GM12892 (cell line): Measurements from ENCODE around the gene SCUBE3.

ENCODE experiments used
- DNase-seq: peaks from one replicate; pipeline ENCODE4 v3.0.0; 2011; ENCODE audit not compliant: insufficient read length
- FAIRE-seq: peaks from 2 replicates; lab custom pipeline; 2011; peaks lifted over from hg19 to GRCh38; lab: Jason Lieb, UNC
- POLR2A ChIP-seq: IDR thresholded peaks from 2 replicates; pipeline ENCODE4 v1.6.1; 2011; ENCODE audit warnings: low read depth, low read length, control low read depth
- POLR2AphosphoS5 ChIP-seq: IDR thresholded peaks from 2 replicates; pipeline ENCODE4 v1.6.1; 2011; ENCODE audit warnings: low read depth, low read length, control low read depth
- TAF1 ChIP-seq: IDR thresholded peaks from 2 replicates; pipeline ENCODE4 v1.6.1; 2011; ENCODE audit warnings: low read depth, mild to moderate bottlenecking, control low read depth, low read length, borderline replicate concordance

SCUBE3 gene

DNA sequence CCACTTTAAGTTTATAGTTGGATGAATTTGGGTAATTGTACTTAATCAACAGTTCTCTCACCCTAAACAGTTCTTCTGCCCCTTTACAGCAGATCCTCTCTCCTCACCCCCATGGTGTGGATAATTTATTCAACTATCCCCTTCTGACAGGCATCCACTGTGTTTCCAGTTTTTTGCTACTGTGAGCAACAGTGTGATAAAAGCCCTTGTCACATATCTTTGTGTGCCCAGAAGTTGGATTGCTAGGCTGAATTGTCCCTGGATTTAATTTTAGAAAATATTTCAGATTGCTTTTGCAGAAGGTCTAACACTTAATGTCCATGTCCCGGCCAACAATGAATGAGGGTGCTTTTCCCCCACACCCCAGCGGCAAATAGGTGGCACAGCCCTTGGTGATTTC, 30.5 kb upstream of the SCUBE3 start:
- FAIRE-seq (no peak), DNase-seq (no peak)
- TF ChIP-seq TAF1, result no peak
- no peak for TF ChIP-seq POLR2AphosphoS5
- TF ChIP-seq POLR2A, result no peak

DNA sequence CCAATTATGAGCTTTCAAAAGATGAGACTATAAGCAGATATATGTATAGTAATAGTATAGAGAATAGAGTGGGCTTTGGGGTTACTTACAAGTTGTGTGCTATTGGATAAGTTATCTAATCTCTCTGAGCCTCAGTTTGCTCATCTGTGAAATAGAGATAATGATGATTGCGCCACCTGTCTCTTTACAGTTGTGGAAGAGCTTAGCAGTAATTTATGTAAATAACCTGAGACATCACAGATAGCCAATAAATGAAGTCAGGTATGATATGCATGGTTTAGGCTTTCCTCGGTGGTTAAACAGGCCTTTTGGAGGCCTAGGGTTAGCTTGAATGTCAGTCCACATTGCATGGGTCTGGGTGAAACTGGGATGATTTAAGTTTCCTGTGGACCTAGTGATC, 29.8 kb upstream of the SCUBE3 start:
- TF ChIP-seq POLR2A (no peak), POLR2AphosphoS5 (no peak), TAF1 (no peak)
- FAIRE-seq (no peak), DNase-seq (no peak)

DNA sequence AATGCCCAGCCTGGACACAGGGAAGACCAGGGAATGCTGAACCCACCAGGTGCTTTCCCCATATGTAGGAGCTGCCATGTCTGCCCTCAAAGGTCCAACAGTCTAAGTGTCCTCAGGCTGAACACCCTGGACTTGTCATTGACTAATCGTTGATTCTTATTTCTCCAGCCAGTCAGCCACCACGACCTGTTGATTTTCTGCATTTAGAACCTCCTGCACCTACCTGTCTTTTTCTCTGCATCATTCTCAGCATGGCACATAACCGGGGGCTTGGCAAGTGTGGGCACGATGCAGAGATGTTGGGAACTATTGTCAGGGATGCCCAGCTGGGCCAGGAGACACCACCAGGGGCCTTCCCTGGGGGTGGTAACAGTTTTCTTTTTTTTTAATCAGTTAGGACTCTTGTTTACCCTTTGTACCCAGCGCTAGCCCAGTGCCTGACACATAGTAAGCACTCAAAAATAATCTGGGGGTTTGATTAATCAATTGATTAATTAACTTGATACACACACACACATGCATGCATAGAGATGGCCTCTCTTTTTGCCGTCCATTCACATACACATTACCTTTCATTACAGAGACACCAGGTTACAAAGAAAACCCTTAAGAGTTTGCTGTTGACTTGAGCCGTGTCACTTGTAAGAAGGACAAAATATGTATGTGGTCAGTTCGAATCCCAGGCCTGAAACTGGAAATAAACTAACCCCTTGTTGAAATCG, 29.0 kb upstream of the SCUBE3 start:
- TF ChIP-seq TAF1 (no peak), POLR2AphosphoS5 (no peak), POLR2A (no peak)
- no peak for FAIRE-seq
- DNase-seq, result no peak

DNA sequence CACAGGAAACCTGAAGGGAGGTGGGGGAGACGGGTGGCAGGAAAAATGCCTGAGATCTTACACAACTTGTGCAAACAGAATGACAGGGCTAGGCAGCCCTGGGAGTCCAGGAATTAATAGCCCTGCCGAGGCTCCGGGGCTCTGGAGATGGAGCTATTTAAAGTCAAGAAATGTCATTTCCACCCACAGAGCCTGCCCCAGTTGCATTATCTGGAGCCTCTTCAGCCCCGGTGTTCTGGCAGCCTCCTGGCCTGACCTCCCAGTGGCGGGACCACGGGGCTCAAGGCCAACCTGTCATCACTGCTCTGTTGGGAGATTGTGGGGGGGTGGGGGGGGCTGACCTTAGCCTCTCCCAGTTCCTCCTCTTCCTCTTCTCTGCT, 28.5 kb upstream of the SCUBE3 start:
- no peak for TF ChIP-seq POLR2AphosphoS5
- DNase-seq, result no peak
- no peak for FAIRE-seq

DNA sequence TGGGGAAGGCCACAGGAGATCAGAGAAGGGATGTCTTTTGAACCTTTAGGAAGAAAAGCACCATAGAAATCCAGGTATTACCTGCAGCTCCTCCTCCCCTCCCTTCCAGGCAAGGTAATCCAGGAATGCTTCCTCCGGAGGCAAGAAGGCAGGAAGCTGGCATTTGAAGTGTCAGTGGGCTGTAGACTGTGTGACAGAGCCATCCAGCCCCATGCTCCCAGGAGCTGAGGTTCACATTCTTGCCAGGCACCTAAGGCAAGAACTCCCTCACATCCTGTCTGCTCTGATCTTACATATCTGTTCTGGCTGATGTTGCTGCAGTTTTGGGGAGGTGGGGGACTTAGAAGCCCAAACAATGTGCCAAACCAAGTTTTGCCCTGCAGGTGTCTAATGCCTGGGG, 27.8 kb upstream of the SCUBE3 start:
- DNase-seq, result no peak
- FAIRE-seq, result no peak
- TF ChIP-seq POLR2AphosphoS5 (no peak), TAF1 (no peak), POLR2A (no peak)

DNA sequence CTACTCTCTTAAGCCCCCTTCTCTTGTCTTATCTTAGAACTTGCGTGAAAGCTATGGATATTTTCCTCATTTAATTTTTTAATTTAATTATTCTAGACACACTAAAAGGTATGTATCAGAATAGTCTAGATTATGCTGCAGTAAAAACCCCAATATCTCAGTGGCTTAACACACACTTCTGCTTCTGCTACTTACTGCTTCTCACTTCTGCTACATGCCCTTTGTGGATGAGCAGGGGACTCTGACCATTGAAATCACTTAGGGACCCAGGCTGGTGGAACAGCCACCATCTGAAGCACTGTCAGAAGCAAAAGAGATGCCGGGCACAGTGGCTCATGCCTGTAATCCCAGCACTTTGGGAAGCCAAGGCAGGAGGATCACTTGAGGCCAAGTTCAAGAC, 27.2 kb upstream of the SCUBE3 start:
- no peak for DNase-seq
- no peak for FAIRE-seq
- TF ChIP-seq TAF1, result no peak
- TF ChIP-seq POLR2A, result no peak
- TF ChIP-seq POLR2AphosphoS5, result no peak

DNA sequence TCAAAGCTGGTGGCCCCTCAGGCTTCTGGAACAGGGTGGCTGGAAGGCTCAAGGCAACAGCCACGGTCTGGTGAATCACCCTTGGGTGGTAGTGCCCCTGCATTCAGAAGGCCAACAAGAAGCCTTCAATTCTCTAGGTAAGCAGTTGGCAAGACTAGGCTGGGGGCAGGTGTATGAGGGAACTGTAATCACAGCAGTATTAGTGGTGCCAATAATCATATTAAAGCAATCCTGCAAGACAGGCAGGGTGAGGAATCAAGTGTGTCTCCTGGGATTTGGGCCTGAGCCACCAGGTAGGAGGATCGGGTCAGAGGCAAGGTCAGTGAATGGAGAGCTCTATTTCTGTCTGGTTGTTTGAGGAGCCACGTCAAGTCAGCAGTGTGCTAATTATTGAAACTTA, 24.9 kb upstream of the SCUBE3 start:
- DNase-seq (no peak), FAIRE-seq (no peak)
- TF ChIP-seq POLR2AphosphoS5 (no peak), POLR2A (no peak), TAF1 (no peak)

DNA sequence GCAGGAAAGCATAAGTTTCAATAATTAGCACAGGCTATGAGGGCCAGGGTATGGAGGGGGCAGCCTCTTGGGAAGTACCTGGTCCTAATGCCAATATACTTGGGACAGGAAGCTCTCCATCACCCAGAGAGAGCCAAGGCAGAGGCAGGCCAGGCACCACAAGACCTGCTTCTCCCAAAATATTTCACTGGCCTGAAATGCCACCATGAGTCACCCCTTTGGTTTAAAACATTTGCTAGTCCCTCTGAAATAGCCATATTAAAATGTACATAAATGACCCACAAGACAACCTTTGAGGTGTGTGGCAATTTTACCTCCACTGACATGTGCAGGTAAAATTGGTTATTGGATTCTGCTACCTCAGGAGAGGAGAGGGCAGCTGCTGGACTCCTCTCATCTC, 23.4 kb upstream of the SCUBE3 start:
- FAIRE-seq (no peak), DNase-seq (no peak)
- TF ChIP-seq TAF1 (no peak), POLR2A (no peak), POLR2AphosphoS5 (no peak)

DNA sequence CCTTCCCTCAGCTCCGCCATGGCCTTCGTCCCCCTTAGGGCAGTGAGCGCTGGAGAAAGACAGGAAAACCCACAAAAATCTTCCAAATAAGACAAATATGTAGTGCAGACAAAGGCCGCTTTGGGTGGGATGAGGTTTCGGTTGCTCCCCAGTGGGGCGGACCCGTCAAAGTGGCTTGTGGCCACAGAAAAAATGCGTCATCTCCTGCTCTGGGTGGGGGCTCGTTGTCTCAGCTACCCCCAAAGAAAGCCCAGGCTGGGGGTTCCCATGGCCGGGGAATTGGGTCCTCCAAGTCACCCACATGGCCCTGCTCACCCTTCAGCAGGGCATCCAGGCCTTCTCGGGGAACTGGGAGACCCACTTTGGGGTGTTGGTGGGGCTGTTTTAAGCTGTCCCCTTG, 21.9 kb upstream of the SCUBE3 start:
- no peak for DNase-seq
- TF ChIP-seq POLR2AphosphoS5 (no peak), POLR2A (no peak), TAF1 (no peak)
- FAIRE-seq, result no peak

DNA sequence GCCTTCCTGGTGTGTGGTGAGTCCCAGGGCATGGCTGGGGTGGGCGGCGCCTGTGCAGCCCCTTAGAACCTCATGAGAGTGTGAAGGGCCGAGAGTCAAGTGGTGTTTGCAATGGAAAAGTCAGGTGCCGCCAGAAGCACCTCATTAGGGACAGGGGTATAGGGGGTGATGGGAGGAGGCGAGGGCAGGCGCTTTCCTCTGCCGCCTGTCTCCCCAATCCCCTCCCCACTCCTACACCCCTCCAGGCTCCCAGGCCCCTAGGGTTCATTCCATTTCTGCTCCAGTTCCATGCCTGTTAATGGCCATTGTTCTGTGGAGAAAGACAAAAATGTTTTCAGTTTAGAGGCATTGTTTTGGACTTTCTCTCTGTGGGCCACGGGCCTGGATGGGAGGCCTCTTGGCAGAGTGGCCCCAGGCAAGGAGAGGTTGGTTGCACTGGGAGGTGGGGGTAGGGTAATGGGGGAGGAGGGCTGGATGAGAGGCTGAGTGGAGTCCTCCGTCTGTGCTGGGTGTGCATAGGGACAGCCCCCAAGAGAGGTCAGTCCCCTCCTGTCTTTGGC, 21.4 kb upstream of the SCUBE3 start:
- TF ChIP-seq POLR2A, result no peak
- no peak for TF ChIP-seq TAF1
- no peak for TF ChIP-seq POLR2AphosphoS5
- DNase-seq (no peak), FAIRE-seq (no peak)

DNA sequence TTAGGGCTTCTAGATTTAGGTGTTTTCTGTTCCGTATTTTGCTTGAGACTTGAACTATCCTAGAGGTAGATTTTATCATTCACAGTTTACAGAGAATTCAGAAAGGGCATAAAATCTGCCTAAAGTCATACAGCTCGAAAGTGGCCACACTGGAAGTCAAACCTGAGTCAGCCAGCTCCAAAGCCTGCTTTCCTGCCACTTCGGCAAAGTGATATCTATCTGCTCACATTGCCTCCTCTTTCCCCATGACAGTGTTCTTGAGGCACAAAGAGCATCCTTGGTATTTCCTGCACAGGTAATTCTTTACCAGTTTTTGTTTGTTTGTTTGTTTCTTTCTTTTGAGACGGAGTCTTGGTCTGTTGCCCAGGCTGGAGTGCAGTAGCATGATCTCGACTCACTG, 19.4 kb upstream of the SCUBE3 start:
- DNase-seq (no peak), FAIRE-seq (no peak)
- TF ChIP-seq TAF1 (no peak), POLR2A (no peak), POLR2AphosphoS5 (no peak)

DNA sequence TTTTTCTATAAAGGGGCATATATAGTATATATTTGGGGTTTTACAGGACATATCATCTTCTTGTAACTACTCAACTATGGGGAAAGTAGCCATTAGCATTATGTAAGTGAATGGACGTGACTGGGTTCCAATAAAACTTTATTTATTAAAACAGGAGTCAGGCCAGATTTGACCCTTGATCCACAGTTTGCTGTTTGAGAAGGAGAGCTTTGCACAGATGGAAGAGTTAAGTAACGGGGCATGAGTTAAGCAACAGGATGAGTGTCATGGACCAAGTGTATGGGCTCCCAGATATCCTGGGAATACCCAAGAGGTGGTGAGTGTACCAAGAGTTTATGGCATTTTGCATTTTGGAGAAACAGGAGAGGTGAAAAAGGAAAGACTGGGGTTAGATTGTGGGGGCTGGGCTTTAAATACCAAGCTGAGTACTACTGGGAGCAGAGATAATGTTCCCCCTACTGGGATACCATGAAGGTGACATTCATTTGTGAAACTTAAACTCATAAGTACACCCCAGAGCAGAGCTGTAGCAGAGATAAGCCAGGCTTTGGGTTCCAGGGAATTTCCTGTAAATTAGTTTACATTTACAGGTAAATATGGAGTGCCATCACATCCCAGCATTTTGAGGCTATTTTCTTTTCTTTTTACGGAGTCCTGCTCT, 18.5 kb upstream of the SCUBE3 start:
- DNase-seq (no peak), FAIRE-seq (no peak)
- TF ChIP-seq POLR2AphosphoS5 (no peak), TAF1 (no peak), POLR2A (no peak)
